ENCODE measurements around the gene DECR2. TPM values are rescaled to one million over a fixed set of nuclear protein-coding genes. Genes with fewer than 3 reads are reported as not detected.

The DECR2 gene
- total RNA-seq, 1 experiment from 2014 or later: 52.6 TPM

DNA sequence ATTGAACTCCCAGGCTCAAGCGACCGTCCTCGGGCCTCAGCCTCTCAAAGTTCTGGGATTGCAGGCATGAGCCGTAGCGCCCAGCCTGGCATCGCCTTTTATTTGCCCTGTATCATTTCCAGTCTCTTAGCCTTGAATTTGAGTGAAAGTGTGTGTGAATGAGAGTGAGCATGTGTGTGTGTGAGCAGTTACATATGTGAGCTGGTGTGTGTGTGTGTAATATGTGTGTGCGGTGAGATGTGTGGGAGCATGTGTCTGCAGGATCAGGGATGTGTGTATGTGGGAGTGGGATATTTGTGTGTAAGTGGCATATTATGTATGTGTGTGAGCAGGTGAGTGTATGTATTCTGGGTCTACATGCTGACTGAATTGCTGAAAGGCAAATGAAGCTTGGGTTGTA is 29.2 kb downstream of the DECR2 start:
- BruUV-seq (replicated peaks): no TSS peak
- no peak for DNase-seq
- H3K27me3 Mint-ChIP-seq (ENCODE audit: insufficient read depth, unreplicated experiment): no peaks in the 10 kb centered on the region
- intact Hi-C loops (cut with micrococcal nuclease; ENCODE audit: unreplicated experiment): no loop called here
- ChIA-PET POLR2A (interaction anchor here (0.5 kb wide), 1 partner anchor 29 kb away, joined by 3 read pairs; no protein-coding TSS in a partner anchor), CTCF (no interaction called here)
- H3K36me3 Mint-ChIP-seq (ENCODE audit: insufficient read depth, unreplicated experiment): no peaks in the 10 kb centered on the region
- no peaks in the 10 kb centered on the region for H3K36me3 ChIP-seq (ENCODE audit: control insufficient read depth, insufficient read depth, low read length)
- H3K4me1 Mint-ChIP-seq (ENCODE audit: low read depth, unreplicated experiment): no peaks in the 10 kb centered on the region
- H3K9me3 ChIP-seq: no peaks in the 10 kb centered on the region
- H3K27me3 ChIP-seq (replicated peaks; ENCODE audit: control insufficient read depth, insufficient read depth, low read length): no peaks in the 10 kb centered on the region
- no peaks in the 10 kb centered on the region for H3K9me3 Mint-ChIP-seq (ENCODE audit: unreplicated experiment)
- H3K4me1 ChIP-seq: no peaks in the 10 kb centered on the region; the same call in 1 of the 2 replicates
- no peak overlapping the region for H3K4me3 ChIP-seq (ENCODE audit: low read depth, low read length)
- no peak overlapping the region for H3K27ac Mint-ChIP-seq (ENCODE audit: unreplicated experiment)
- TF ChIP-seq, protein P1, sequence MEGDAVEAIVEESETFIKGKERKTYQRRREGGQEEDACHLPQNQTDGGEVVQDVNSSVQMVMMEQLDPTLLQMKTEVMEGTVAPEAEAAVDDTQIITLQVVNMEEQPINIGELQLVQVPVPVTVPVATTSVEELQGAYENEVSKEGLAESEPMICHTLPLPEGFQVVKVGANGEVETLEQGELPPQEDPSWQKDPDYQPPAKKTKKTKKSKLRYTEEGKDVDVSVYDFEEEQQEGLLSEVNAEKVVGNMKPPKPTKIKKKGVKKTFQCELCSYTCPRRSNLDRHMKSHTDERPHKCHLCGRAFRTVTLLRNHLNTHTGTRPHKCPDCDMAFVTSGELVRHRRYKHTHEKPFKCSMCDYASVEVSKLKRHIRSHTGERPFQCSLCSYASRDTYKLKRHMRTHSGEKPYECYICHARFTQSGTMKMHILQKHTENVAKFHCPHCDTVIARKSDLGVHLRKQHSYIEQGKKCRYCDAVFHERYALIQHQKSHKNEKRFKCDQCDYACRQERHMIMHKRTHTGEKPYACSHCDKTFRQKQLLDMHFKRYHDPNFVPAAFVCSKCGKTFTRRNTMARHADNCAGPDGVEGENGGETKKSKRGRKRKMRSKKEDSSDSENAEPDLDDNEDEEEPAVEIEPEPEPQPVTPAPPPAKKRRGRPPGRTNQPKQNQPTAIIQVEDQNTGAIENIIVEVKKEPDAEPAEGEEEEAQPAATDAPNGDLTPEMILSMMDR (IDR thresholded peaks at IDR 0.05; ENCODE audit: insufficient read depth in 1 of 2, low read depth in 1 of 2, low read length in 1 of 2, severe bottlenecking in 1 of 2, unreplicated experiment in 1 of 2): no peak
- no peak overlapping the region for H3K4me3 Mint-ChIP-seq (ENCODE audit: unreplicated experiment)

- Histone ChIP-seq H3K36me3 (ENCODE audit: control insufficient read depth, insufficient read depth, low read length) (no peaks in the 10 kb centered on the region), H3K27me3 (replicated peaks; ENCODE audit: control insufficient read depth, insufficient read depth, low read length) (no peaks in the 10 kb centered on the region), H3K4me3 (ENCODE audit: low read depth, low read length) (no peak overlapping the region), H3K9me3 (no peaks in the 10 kb centered on the region), H3K4me1 (no peaks in the 10 kb centered on the region)
- no peaks in the 10 kb centered on the region for H3K36me3 Mint-ChIP-seq (ENCODE audit: insufficient read depth, unreplicated experiment)
- intact Hi-C loops (cut with micrococcal nuclease; ENCODE audit: unreplicated experiment): no loop called here
- H3K4me1 Mint-ChIP-seq (ENCODE audit: low read depth, unreplicated experiment): no peaks in the 10 kb centered on the region
- H3K4me3 Mint-ChIP-seq (ENCODE audit: unreplicated experiment): no peak overlapping the region
- no peak for DNase-seq
- BruUV-seq (replicated peaks): no TSS peak
- ChIA-PET CTCF (no interaction called here), POLR2A (interaction anchor here (0.7 kb wide), 1 partner anchor 24 kb away, joined by 7 read pairs; no protein-coding TSS in a partner anchor)
- no peaks in the 10 kb centered on the region for H3K9me3 Mint-ChIP-seq (ENCODE audit: unreplicated experiment)
- H3K27me3 Mint-ChIP-seq (ENCODE audit: insufficient read depth, unreplicated experiment): no peaks in the 10 kb centered on the region
- TF ChIP-seq, protein P1 (IDR thresholded peaks at IDR 0.05; ENCODE audit: insufficient read depth in 1 of 2, low read depth in 1 of 2, low read length in 1 of 2, severe bottlenecking in 1 of 2, unreplicated experiment in 1 of 2): no peak
- H3K27ac Mint-ChIP-seq (ENCODE audit: unreplicated experiment): no peak overlapping the region
Observed at GRCh38 chr16:440627-441026, 38.9 kb downstream of the DECR2 start.

- Histone ChIP-seq H3K36me3 (ENCODE audit: control insufficient read depth, insufficient read depth, low read length) (no peaks in the 10 kb centered on the region), H3K4me1 (no peaks in the 10 kb centered on the region), H3K4me3 (ENCODE audit: low read depth, low read length) (no peak overlapping the region), H3K9me3 (no peaks in the 10 kb centered on the region), H3K27me3 (replicated peaks; ENCODE audit: control insufficient read depth, insufficient read depth, low read length) (no peaks in the 10 kb centered on the region)
- DNase-seq: no peak
- H3K4me1 Mint-ChIP-seq (ENCODE audit: low read depth, unreplicated experiment): no peaks in the 10 kb centered on the region
- no peaks in the 10 kb centered on the region for H3K36me3 Mint-ChIP-seq (ENCODE audit: insufficient read depth, unreplicated experiment)
- H3K27ac Mint-ChIP-seq (ENCODE audit: unreplicated experiment): no peak overlapping the region
- BruUV-seq (replicated peaks): no TSS peak
- H3K4me3 Mint-ChIP-seq (ENCODE audit: unreplicated experiment): no peak overlapping the region
- intact Hi-C loops (cut with micrococcal nuclease; ENCODE audit: unreplicated experiment): no loop called here
- H3K27me3 Mint-ChIP-seq (ENCODE audit: insufficient read depth, unreplicated experiment): no peaks in the 10 kb centered on the region
- TF ChIP-seq, protein P1 (IDR thresholded peaks at IDR 0.05; ENCODE audit: insufficient read depth in 1 of 2, low read depth in 1 of 2, low read length in 1 of 2, severe bottlenecking in 1 of 2, unreplicated experiment in 1 of 2): no peak
- H3K9me3 Mint-ChIP-seq (ENCODE audit: unreplicated experiment): no peaks in the 10 kb centered on the region
- POLR2A ChIA-PET: no interaction called here
- CTCF ChIA-PET: no interaction called here
Observed at GRCh38 chr16:441447-441846, 39.8 kb downstream of the DECR2 start.
